ENCODE data around the gene PROCR. TPM values are rescaled to one million over a fixed set of nuclear protein-coding genes. Genes with fewer than 3 reads are reported as not detected.
"Not testable (repeated sequence)": the region's sequence is repeated elsewhere in the genome, so short reads cannot be mapped to it uniquely, and the experiment has no call there.

The PROCR gene
- total RNA-seq, 1 experiment from 2014 or later: 47.8 TPM

- not testable (repeated sequence) for DNase-seq (ENCODE audit: low read depth)
Observed at GRCh38 chr20:35193031-35193791, 21.3 kb downstream of the PROCR start.

GRCh38 chr20:35196313-35196712 lies 24.4 kb downstream of the PROCR start:
- no peak for DNase-seq (ENCODE audit: low read depth)

- peak; percentile 75 for DNase-seq (ENCODE audit: low read depth)
Observed at GRCh38 chr20:35199740-35200139, 27.9 kb downstream of the PROCR start.

GRCh38 chr20:35200267-35200666 lies 28.4 kb downstream of the PROCR start:
- peak; percentile 65 for DNase-seq (ENCODE audit: low read depth)

- DNase-seq (ENCODE audit: low read depth): not testable (repeated sequence)
Observed at GRCh38 chr20:35201467-35201866, 29.6 kb downstream of the PROCR start.

- DNase-seq (ENCODE audit: low read depth): no peak
Observed at GRCh38 chr20:35206802-35207201, 34.9 kb downstream of the PROCR start.

- DNase-seq (ENCODE audit: low read depth): peak; percentile 80
Observed at GRCh38 chr20:35207950-35208611, 36.2 kb downstream of the PROCR start.

- DNase-seq (ENCODE audit: low read depth): peak; percentile 63
Observed at GRCh38 chr20:35215066-35215956, 43.4 kb downstream of the PROCR start.

GRCh38 chr20:35216541-35216940 lies 44.7 kb downstream of the PROCR start:
- DNase-seq (ENCODE audit: low read depth): no peak

- no peak for DNase-seq (ENCODE audit: low read depth)
Observed at GRCh38 chr20:35223941-35224340, 52.1 kb downstream of the PROCR start.

- no peak for DNase-seq (ENCODE audit: low read depth)
Observed at GRCh38 chr20:35224536-35224935, 52.7 kb downstream of the PROCR start.

- DNase-seq (ENCODE audit: low read depth): no peak
Observed at GRCh38 chr20:35225319-35226125, 53.6 kb downstream of the PROCR start.

GRCh38 chr20:35226126-35226883 lies 54.4 kb downstream of the PROCR start, which contains the start of gene MMP24:
Gene MMP24, plus strand, starts transcription at chr20:35226690. Its CDS starts 49 bp downstream, at chr20:35226739.
- no peak for DNase-seq (ENCODE audit: low read depth)

Other genes starting within 250 kb of the PROCR start
- 99.5 and 112 TPM in 2 replicates for gene GSS, start 216.3 kb upstream of the PROCR start, total RNA-seq (2014; rRNA removed; shearing (Covaris generic))
- gene MYH7B, start 216.2 kb upstream of the PROCR start, total RNA-seq (2014; rRNA removed; shearing (Covaris generic)): not detected in 2 replicates
- 44.9 and 49.5 TPM in 2 replicates for gene TRPC4AP, start 79.3 kb upstream of the PROCR start, total RNA-seq (2014; rRNA removed; shearing (Covaris generic))
- 53.1 and 61.4 TPM in 2 replicates for gene EDEM2, start 24.7 kb upstream of the PROCR start, total RNA-seq (2014; rRNA removed; shearing (Covaris generic))
- gene MMP24, start 54.6 kb downstream of the PROCR start, total RNA-seq (2014; rRNA removed; shearing (Covaris generic)): 0.59 and 0.96 TPM in 2 replicates
- 12.8 and 19.1 TPM in 2 replicates for gene MMP24OS, start 106.0 kb downstream of the PROCR start, total RNA-seq (2014; rRNA removed; shearing (Covaris generic))
- 434 and 435 TPM in 2 replicates for gene EIF6, start 112.7 kb downstream of the PROCR start, total RNA-seq (2014; rRNA removed; shearing (Covaris generic))
- not detected in 2 replicates for gene FAM83C, start 120.4 kb downstream of the PROCR start, total RNA-seq (2014; rRNA removed; shearing (Covaris generic))
- gene UQCC1, start 239.9 kb downstream of the PROCR start, total RNA-seq (2014; rRNA removed; shearing (Covaris generic)): 36.5 and 42.9 TPM in 2 replicates